Left lung (tissue), 10 donors: ENCODE results near the gene PSMB9. TPM values are rescaled to one million over a fixed set of nuclear protein-coding genes. Genes with fewer than 3 reads are reported as not detected.

Source experiments
- ATAC-seq: fragments of 200-7000 bp; cut with Tn5 transposase; one replicate; pipeline ENCODE4 v1.9.1; 2020; ENCODE audit warnings: moderate library complexity
- DNase-seq, 4 donors: peaks; one replicate each; pipeline ENCODE4 v3.0.0-alpha.2; 2013 to 2020
- H3K27ac ChIP-seq, 2 donors: fragments of 200-600 bp; sonication (generic) in 1 of 2; one replicate each; pipeline versions ENCODE4 v1.5.0 to v1.8.0; 2020 to 2021
- H3K27me3 ChIP-seq, 2 donors: fragments of 200-600 bp; sonication (generic) in 1 of 2; one replicate each; pipeline versions ENCODE4 v1.5.0 to v1.8.0; 2020 to 2021
- H3K36me3 ChIP-seq, 2 donors: fragments of 200-600 bp; sonication (generic) in 1 of 2; one replicate each; pipeline versions ENCODE4 v1.5.0 to v1.8.0; 2020 to 2021
- H3K4me1 ChIP-seq, 2 donors: fragments of 200-600 bp; one replicate each; pipeline ENCODE4 v1.8.0; 2021
- H3K4me3 ChIP-seq, 2 donors: fragments of 200-600 bp; sonication (generic) in 1 of 2; one replicate each; pipeline versions ENCODE4 v1.5.0 to v1.8.0; 2020 to 2021; ENCODE audit warnings: mild to moderate bottlenecking in 1 of 2
- H3K9me3 ChIP-seq, 2 donors: fragments of 200-600 bp; sonication (generic) in 1 of 2; one replicate each; pipeline versions ENCODE4 v1.5.0 to v1.8.0; 2020 to 2021
- CTCF ChIP-seq, 2 donors: fragments of 200-600 bp; sonication (generic) in 1 of 2; IDR thresholded peaks; one replicate each; pipeline versions ENCODE4 v1.5.0 to v1.8.0; 2021; ENCODE audit warnings: antibody characterized with exemption in 2 of 2
- intact Hi-C, 2 donors: fragments of 100-400 bp; cut with DNase I; formaldehyde crosslinking; loops; one replicate each; pipeline versions ENCODE4 v1.11.2 to v1.14.2; 2022
- polyA plus RNA-seq, 6 donors: library from polyadenylated mRNA; unstranded; fragments of 120-200 nt; gene quantifications; one replicate each; pipeline ENCODE4 v1.2.1, GENCODE V29; 2013; ENCODE audit not compliant: insufficient read length in 6 of 6
- total RNA-seq, 2 donors: library from RNA; stranded (reverse); fragmentation: NEBNext Ultra II Directional; extraction: Animal tissue kit (Norgen Biotek cat#: 25700); gene quantifications; one replicate each; pipeline ENCODE4 v1.2.1, GENCODE V29; 2021
- donor health status: DM: no; HTN: yes; CAD: no.
- donor health status: DM: no; HTN: no; CAD: no.

Gene PSMB9
- total and polyA plus RNA-seq, 8 donors: 12.9 to 67.9 (median 15.9) TPM

GRCh38 chr6:32844839-32845383 lies 9.1 kb upstream of the PSMB9 start:
- Histone ChIP-seq H3K27ac (peak overlapping the region; percentile 97 to 98), H3K9me3 (no peaks in the 10 kb centered on the region), H3K36me3 (peaks cover 4 to 79% of the 10 kb centered on the region in 2 donors), H3K27me3 (no peaks in the 10 kb centered on the region), H3K4me1 (peaks cover 18 to 85% of the 10 kb centered on the region in 2 donors), H3K4me3 (peak overlapping the region; percentile 83 to 96)
- no peak for DNase-seq
- no peak for ATAC-seq
- TF ChIP-seq CTCF (IDR thresholded peaks at IDR 0.05): no peak
- intact Hi-C loops: no loop called here

- intact Hi-C loops: no loop called here
- no peak for ATAC-seq
These were observed 8.6 kb upstream of the PSMB9 start for GRCh38 chr6:32845384-32845884.

GRCh38 chr6:32847004-32847403 lies 7.0 kb upstream of the PSMB9 start:
- Histone ChIP-seq H3K27me3 (no peaks in the 10 kb centered on the region), H3K9me3 (no peaks in the 10 kb centered on the region), H3K4me1 (peaks cover 20 to 85% of the 10 kb centered on the region in 2 donors), H3K36me3 (peaks cover 0 to 80% of the 10 kb centered on the region in 2 donors), H3K4me3 (no peak overlapping the region), H3K27ac (peak overlapping the region in 1 of 2 donors; percentile 1)
- no peak for ATAC-seq
- DNase-seq: no peak
- intact Hi-C loops: no loop called here
- TF ChIP-seq CTCF (IDR thresholded peaks at IDR 0.05): no peak

More at GRCh38 chr6:32845384-32845884, 8.6 kb upstream of the PSMB9 start:
- Histone ChIP-seq H3K4me1 (peaks cover 18 to 85% of the 10 kb centered on the region in 2 donors), H3K4me3 (peak overlapping the region in 1 of 2 donors; percentile 96), H3K27ac (peak overlapping the region; percentile 97 to 98), H3K36me3 (peaks cover 4 to 80% of the 10 kb centered on the region in 2 donors), H3K27me3 (no peaks in the 10 kb centered on the region), H3K9me3 (no peaks in the 10 kb centered on the region)
- TF ChIP-seq CTCF (IDR thresholded peaks at IDR 0.05): no peak
- peak in 2 of 4 donors; percentile 60 to 83 for DNase-seq

GRCh38 chr6:32847795-32848194 lies 6.2 kb upstream of the PSMB9 start:
- intact Hi-C loops: no loop called here
- Histone ChIP-seq H3K36me3 (peaks cover 0 to 74% of the 10 kb centered on the region in 2 donors), H3K27me3 (no peaks in the 10 kb centered on the region), H3K27ac (no peak overlapping the region), H3K9me3 (no peaks in the 10 kb centered on the region), H3K4me1 (peaks cover 18 to 81% of the 10 kb centered on the region in 2 donors), H3K4me3 (no peak overlapping the region)
- no peak for TF ChIP-seq CTCF (IDR thresholded peaks at IDR 0.05)
- DNase-seq (no peak), ATAC-seq (no peak)

GRCh38 chr6:32849126-32849525 lies 4.9 kb upstream of the PSMB9 start:
- intact Hi-C loops: no loop called here
- no peak for DNase-seq
- peak overlapping the region in 1 of 2 donors; percentile 28 for H3K27ac ChIP-seq
- peaks cover 11 to 74% of the 10 kb centered on the region in 2 donors for H3K4me1 ChIP-seq
- no peak for TF ChIP-seq CTCF (IDR thresholded peaks at IDR 0.05)
- ATAC-seq: no peak
- H3K36me3 ChIP-seq: peaks cover 0 to 73% of the 10 kb centered on the region in 2 donors
- H3K27me3 ChIP-seq: no peaks in the 10 kb centered on the region
- H3K4me3 ChIP-seq: no peak overlapping the region
- no peaks in the 10 kb centered on the region for H3K9me3 ChIP-seq
